IMR-90 (cell line): ENCODE results near the gene PAXIP1. TPM values are rescaled to one million over a fixed set of nuclear protein-coding genes. Genes with fewer than 3 reads are reported as not detected.
A peak's percentile ranks its signal among the peaks of the same experiment; 100 is the strongest.

Experiments used
- ATAC-seq: fragments of 200-7000 bp; cut with Tn5 transposase; 2 replicates; pipeline ENCODE4 v1.9.1; 2020; ENCODE audit warnings: low read depth, mild to moderate bottlenecking, moderate library complexity
- BruUV-seq: library from RNA; stranded (reverse); fragments of 400-500 nt; replicated peaks from 2 replicates; lab custom pipeline; 2021; lab: Mats Ljungman, UMichigan
- CTCF ChIA-PET: fragments of 300-600 bp; formaldehyde crosslinking; extraction: SDS; loops from one replicate; lab custom pipeline; 2021; ENCODE audit warnings: antibody characterized with exemption; lab: Yijun Ruan, JAX
- POLR2A ChIA-PET: fragments of 300-600 bp; sonication (Branson Sonifier 250); formaldehyde crosslinking; loops from one replicate; lab custom pipeline; 2022; ENCODE audit warnings: antibody characterized with exemption; ENCODE audit not compliant: unreplicated experiment; lab: Charles Lee
- DNase-seq: peaks from one replicate; pipeline ENCODE4 v3.0.0; 2013
- H2AFZ ChIP-seq: replicated peaks from 2 replicates; pipeline ENCODE3; 2013; ENCODE audit warnings: low read length, mild to moderate bottlenecking; ENCODE audit not compliant: poor library complexity
- H2AK5ac ChIP-seq: 2 replicates; pipeline ENCODE4 v1.6.1; 2013; ENCODE audit warnings: low read depth, low read length, inconsistent platforms
- H2AK9ac ChIP-seq: replicated peaks from 2 replicates; pipeline ENCODE3; 2013; ENCODE audit warnings: mild to moderate bottlenecking, low read depth, low read length, moderate library complexity; ENCODE audit not compliant: poor library complexity
- H2BK120ac ChIP-seq: 2 replicates; pipeline ENCODE4 v1.6.1; 2013; ENCODE audit warnings: low read depth, low read length, inconsistent platforms
- H2BK15ac ChIP-seq: 3 replicates; pipeline ENCODE4 v1.6.1; 2013; ENCODE audit warnings: low read depth, low read length, inconsistent platforms
- H2BK20ac ChIP-seq: 2 replicates; pipeline ENCODE4 v1.6.1; 2013; ENCODE audit warnings: low read depth, mild to moderate bottlenecking, inconsistent platforms, low read length, moderate library complexity
- H2BK5ac ChIP-seq: 2 replicates; pipeline ENCODE4 v1.6.1; 2013; ENCODE audit warnings: mild to moderate bottlenecking, low read depth, low read length, inconsistent platforms; ENCODE audit not compliant: poor library complexity, severe bottlenecking
- H3K14ac ChIP-seq: replicated peaks from 2 replicates; pipeline ENCODE4 v1.6.1; 2013; ENCODE audit warnings: low read depth, low read length, inconsistent platforms
- H3K18ac ChIP-seq: 2 replicates; pipeline ENCODE4 v1.6.1; 2013; ENCODE audit warnings: low read depth, low read length, control low read depth
- H3K23ac ChIP-seq: 2 replicates; pipeline ENCODE4 v1.6.1; 2013; ENCODE audit warnings: low read depth, low read length, inconsistent platforms
- H3K27ac ChIP-seq: 2 replicates; pipeline ENCODE4 v1.5.1; 2013; ENCODE audit warnings: mild to moderate bottlenecking, control low read depth, low read length; ENCODE audit not compliant: insufficient read depth
- H3K27me3 ChIP-seq: 2 replicates; pipeline ENCODE4 v1.6.1; 2013; ENCODE audit warnings: low read length; ENCODE audit not compliant: control insufficient read depth, insufficient read depth
- H3K36me3 ChIP-seq: 2 replicates; pipeline ENCODE4 v1.6.1; 2013; ENCODE audit warnings: low read length, mixed read lengths; ENCODE audit not compliant: control insufficient read depth, insufficient read depth
- H3K4ac ChIP-seq: 2 replicates; pipeline ENCODE4 v1.6.1; 2013; ENCODE audit warnings: low read depth, low read length, inconsistent platforms
- H3K4me1 ChIP-seq: 2 replicates; pipeline ENCODE4 v1.6.1; 2013; ENCODE audit warnings: low read length, mixed read lengths; ENCODE audit not compliant: control insufficient read depth, insufficient read depth
- H3K4me2 ChIP-seq: 2 replicates; pipeline ENCODE4 v1.6.1; 2013; ENCODE audit warnings: low read depth, mild to moderate bottlenecking, control low read depth, low read length, moderate library complexity
- H3K4me3 ChIP-seq: 2 replicates; pipeline ENCODE4 v1.5.1; 2013; ENCODE audit warnings: low read depth, mild to moderate bottlenecking, control low read depth, low read length, moderate library complexity; ENCODE audit not compliant: insufficient read depth
- H3K56ac ChIP-seq: 2 replicates; pipeline ENCODE4 v1.6.1; 2013; ENCODE audit warnings: low read length, inconsistent platforms; ENCODE audit not compliant: insufficient read depth; ENCODE audit errors: extremely low read depth
- H3K79me1 ChIP-seq, 2 experiments: 2 replicates each; pipeline ENCODE4 v1.6.1; 2013; ENCODE audit warnings: low read length in 2 of 2, inconsistent platforms in 1 of 2, low read depth in 1 of 2
- H3K9ac ChIP-seq: 2 replicates; pipeline ENCODE4 v1.6.1; 2013; ENCODE audit warnings: low read depth, low read length, control low read depth
- H3K9me1 ChIP-seq: 2 replicates; pipeline ENCODE4 v1.6.1; 2013; ENCODE audit warnings: low read length, inconsistent platforms; ENCODE audit not compliant: insufficient read depth
- H3K9me3 ChIP-seq: 2 replicates; pipeline ENCODE4 v1.6.1; 2013; ENCODE audit warnings: low read length; ENCODE audit not compliant: control insufficient read depth, insufficient read depth
- H4K20me1 ChIP-seq: 2 replicates; pipeline ENCODE4 v1.6.1; 2013; ENCODE audit warnings: low read length, inconsistent platforms; ENCODE audit not compliant: insufficient read depth
- H4K5ac ChIP-seq: 2 replicates; pipeline ENCODE4 v1.6.1; 2013; ENCODE audit warnings: mild to moderate bottlenecking, low read depth, low read length, control low read depth
- H4K8ac ChIP-seq, 2 experiments: 2 replicates each; pipeline ENCODE4 v1.6.1; 2013; ENCODE audit warnings: low read depth in 2 of 2, low read length in 2 of 2, control low read depth in 1 of 2, inconsistent platforms in 1 of 2
- H4K91ac ChIP-seq: 2 replicates; pipeline ENCODE4 v1.6.1; 2013; ENCODE audit warnings: low read depth, low read length, inconsistent platforms; ENCODE audit not compliant: insufficient read depth
- MXI1 ChIP-seq: IDR thresholded peaks from 2 replicates; pipeline ENCODE4 v1.6.1; 2012; ENCODE audit warnings: low read depth, mild to moderate bottlenecking, low read length, moderate library complexity, borderline replicate concordance
- RAD21 ChIP-seq: IDR thresholded peaks from 2 replicates; pipeline ENCODE4 v1.6.1; 2012; ENCODE audit warnings: low read length, improper control_type of control experiment
- SMC3 ChIP-seq: fragments of 150-350 bp; IDR thresholded peaks from 2 replicates; pipeline ENCODE4 v1.6.1; 2016; ENCODE audit warnings: low read depth, mild to moderate bottlenecking, antibody characterized with exemption, low read length, moderate library complexity
- WGBS, 2 experiments: methylation state at CpG; one replicate each; pipeline versions ENCODE4 v1.1.5 to v1.1.7; 2013; ENCODE audit warnings: missing lambda C conversion rate in 2 of 2; ENCODE audit not compliant: insufficient read length in 1 of 2; ENCODE audit errors: extremely low coverage in 2 of 2; 5-methylcytosine and 5-hydroxymethylcytosine counted together
- dilution Hi-C: fragments of 300-500 bp; cut with HindIII; formaldehyde crosslinking; loops from one replicate; pipeline ENCODE4 v1.14.3; 2018; ENCODE audit warnings: low sequenced_read_pairs; ENCODE audit not compliant: unreplicated experiment
- in situ Hi-C: fragments of 300-500 bp; cut with MboI; formaldehyde crosslinking; loops from 3 replicates; pipeline ENCODE4 v1.14.3; 2019; ENCODE audit warnings: low sequenced_read_pairs, inconsistent platforms, mixed read lengths
- intact Hi-C: fragments of 100-400 bp; cut with micrococcal nuclease; formaldehyde crosslinking; loops from 2 replicates; pipeline ENCODE4 v1.10.0; 2022
- polyA plus RNA-seq, 3 experiments: library from polyadenylated mRNA; depleted of rRNA; stranded (reverse); fragments of >200 nt; gene quantifications; 2 replicates each; pipeline ENCODE4 v1.2.3, GENCODE V29; 2012; ENCODE audit warnings: low replicate concordance in 1 of 3
- total RNA-seq: library from RNA; depleted of rRNA; stranded (reverse); fragments of >200 nt; gene quantifications from 2 replicates; pipeline ENCODE4 v1.2.3, GENCODE V29; 2012

Gene PAXIP1
- total and polyA plus RNA-seq, 2 of the 4 experiments (the other 2 are of a cell fraction): 7.3 to 8.7 TPM

DNA sequence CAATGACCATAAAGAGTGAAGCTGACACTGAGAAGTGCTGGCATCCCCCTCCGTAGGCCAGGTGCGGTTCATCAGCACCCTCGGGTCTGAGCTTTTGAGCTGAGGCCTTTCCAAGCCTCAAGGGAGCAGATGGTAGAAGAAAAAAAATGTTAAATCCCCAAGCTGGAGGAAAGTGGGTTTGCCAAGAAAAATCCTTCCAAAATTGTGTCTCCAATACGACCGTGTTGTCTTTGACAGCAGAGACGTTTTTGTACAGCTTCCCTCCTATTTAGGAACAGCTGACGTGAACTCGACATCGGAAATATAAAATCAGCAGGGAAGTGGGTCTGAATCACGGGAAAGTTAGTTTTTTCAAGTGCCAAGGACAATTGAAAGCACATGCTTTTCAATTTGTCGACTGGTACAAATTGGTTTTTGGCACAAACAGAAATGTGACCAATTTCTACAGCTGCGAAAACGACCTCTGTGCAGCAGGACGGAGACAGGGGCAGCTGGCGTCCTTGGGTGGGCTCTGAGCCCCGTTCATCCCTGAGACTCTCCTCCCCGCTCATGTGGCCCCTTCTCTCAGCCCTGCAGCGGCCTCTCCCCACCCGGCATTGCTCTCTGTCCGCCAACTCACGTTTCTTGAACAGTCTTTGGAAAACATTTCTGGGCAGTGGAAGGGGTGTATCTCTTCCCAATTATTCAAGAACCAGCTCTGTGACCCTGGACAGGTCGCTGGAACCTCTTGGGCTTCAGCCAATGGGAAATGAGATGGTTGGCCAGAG, 89.9 kb downstream of the PAXIP1 start:
- intact Hi-C loops: loop anchor here (1.0 kb wide), 1 partner anchor 432 kb away; no protein-coding TSS in a partner anchor
- no peak for ATAC-seq

More for the DNA sequence above, 89.9 kb downstream of the PAXIP1 start:
- H3K18ac ChIP-seq: no peak overlapping the region
- 28% methylated on average over 5 of the region's 22 CpGs; no CpG with 5 or more reads in 1 of the 2 experiments for WGBS, 2 experiments
- no peak overlapping the region for H3K9ac ChIP-seq
- POLR2A ChIA-PET: no interaction called here
- no peaks in the 10 kb centered on the region for H4K20me1 ChIP-seq
- no peak overlapping the region for H3K4me3 ChIP-seq
- H3K36me3 ChIP-seq: no peaks in the 10 kb centered on the region
- H3K27ac ChIP-seq: no peak overlapping the region
- in situ Hi-C loops (no loop called here), dilution Hi-C loops (no loop called here)
- peaks cover 12% of the 10 kb centered on the region; the same call in 1 of the 2 replicates for H3K27me3 ChIP-seq
- H3K56ac ChIP-seq: no peak overlapping the region
- no peak overlapping the region for H3K4ac ChIP-seq
- TF ChIP-seq SMC3 (no peak), RAD21 (no peak), MXI1 (no peak)
- no peak overlapping the region for H3K23ac ChIP-seq
- no peak overlapping the region for H3K14ac ChIP-seq
- no peak overlapping the region for H4K8ac ChIP-seq
- CTCF ChIA-PET: interaction anchor here (0.8 to 2.4 kb wide), 7 partner anchors 11 to 432 kb away, joined by 3 to 11 read pairs (median 4); no protein-coding TSS in a partner anchor
- no peak overlapping the region for H4K91ac ChIP-seq
- H2AFZ ChIP-seq: no peak overlapping the region
- H3K79me1 ChIP-seq: no peaks in the 10 kb centered on the region
- H2BK15ac ChIP-seq: no peak overlapping the region
- H2BK120ac ChIP-seq: no peak overlapping the region
- no TSS peak for BruUV-seq
- DNase-seq: no peak
- no peak overlapping the region for H4K5ac ChIP-seq
- H2BK20ac ChIP-seq: no peak overlapping the region
- peaks cover 3% of the 10 kb centered on the region; the same call in 1 of the 2 replicates for H3K9me3 ChIP-seq
- H2AK9ac ChIP-seq: peak overlapping the region; percentile 0
- no peaks in the 10 kb centered on the region for H3K4me1 ChIP-seq
- no peak overlapping the region for H3K4me2 ChIP-seq
- H2AK5ac ChIP-seq: no peak overlapping the region
- no peaks in the 10 kb centered on the region for H3K9me1 ChIP-seq
- no peak overlapping the region for H2BK5ac ChIP-seq
